Naive thymus-derived CD4-positive, alpha-beta T cell (primary cell): Measurements from ENCODE around the gene TOPAZ1. TPM values are rescaled to one million over a fixed set of nuclear protein-coding genes. Genes with fewer than 3 reads are reported as not detected.
A peak's percentile ranks its signal among the peaks of the same experiment; 100 is the strongest.

Source experiments
- ATAC-seq: fragments of 150-1000 bp; cut with Tn5 transposase; 2 replicates; pipeline ENCODE4 v1.10.0; 2021; ENCODE audit warnings: mild to moderate bottlenecking, moderate library complexity
- CTCF ChIA-PET: fragments of 350-600 bp; sonication (Branson Sonifier 250); formaldehyde crosslinking; loops from one replicate; lab custom pipeline; 2021; ENCODE audit warnings: antibody characterized with exemption; lab: Charles Lee
- POLR2A ChIA-PET: fragments of 350-600 bp; sonication (Branson Sonifier 250); formaldehyde crosslinking; loops from one replicate; lab custom pipeline; 2021; ENCODE audit warnings: antibody characterized with exemption, inconsistent platforms; lab: Charles Lee
- DNase-seq, 9 donors: peaks; one replicate each; pipeline versions ENCODE4 v3.0.0 to v3.0.0-alpha.2; 2020 to 2022; ENCODE audit warnings: mixed read lengths in 1 of 9
- H3K27ac ChIP-seq: one replicate; pipeline ENCODE4 v1.7.0; 2013; ENCODE audit warnings: mild to moderate bottlenecking, low read depth, low read length, moderate library complexity
- H3K27me3 ChIP-seq, 2 donors: one replicate each; pipeline ENCODE4 v1.7.0; 2013; ENCODE audit warnings: low read length in 2 of 2, mild to moderate bottlenecking in 2 of 2, moderate library complexity in 2 of 2; ENCODE audit not compliant: control insufficient read depth in 2 of 2, insufficient read depth in 2 of 2
- H3K36me3 ChIP-seq, 3 experiments: 1 replicate in 2 of 3; 2 replicates in 1 of 3; pipeline ENCODE4 v1.7.0; 2013; ENCODE audit warnings: low read length in 3 of 3, mild to moderate bottlenecking in 3 of 3, moderate library complexity in 1 of 3; ENCODE audit not compliant: insufficient read depth in 3 of 3, control insufficient read depth in 2 of 3
- H3K4me1 ChIP-seq, 2 donors: one replicate each; pipeline ENCODE4 v1.7.0; 2013; ENCODE audit warnings: low read length in 2 of 2, mild to moderate bottlenecking in 2 of 2, moderate library complexity in 1 of 2; ENCODE audit not compliant: control insufficient read depth in 2 of 2, insufficient read depth in 2 of 2
- H3K4me3 ChIP-seq: 2 replicates; pipeline ENCODE4 v1.7.0; 2013; ENCODE audit warnings: mild to moderate bottlenecking, low read length
- H3K9me3 ChIP-seq, 3 experiments: 1 replicate in 2 of 3; 2 replicates in 1 of 3; pipeline ENCODE4 v1.7.0; 2013; ENCODE audit warnings: low read length in 3 of 3; ENCODE audit not compliant: control insufficient read depth in 2 of 3
- H3K27ac Mint-ChIP-seq, 9 donors: one replicate each; pipeline ENCODE4 v1.8.0; 2020 to 2022; ENCODE audit warnings: mixed read lengths in 9 of 9, mild to moderate bottlenecking in 8 of 9, moderate library complexity in 5 of 9, inconsistent platforms in 2 of 9
- H3K27me3 Mint-ChIP-seq, 5 donors: one replicate each; pipeline ENCODE4 v1.8.0; 2021 to 2022; ENCODE audit warnings: mixed read lengths in 5 of 5, mild to moderate bottlenecking in 1 of 5
- H3K36me3 Mint-ChIP-seq, 5 donors: one replicate each; pipeline ENCODE4 v1.8.0; 2020 to 2022; ENCODE audit warnings: mixed read lengths in 5 of 5, mild to moderate bottlenecking in 3 of 5, inconsistent platforms in 1 of 5
- H3K4me1 Mint-ChIP-seq, 7 donors: one replicate each; pipeline ENCODE4 v1.8.0; 2020 to 2022; ENCODE audit warnings: mixed read lengths in 7 of 7, mild to moderate bottlenecking in 3 of 7, inconsistent platforms in 1 of 7
- H3K4me3 Mint-ChIP-seq, 10 donors: one replicate each; pipeline ENCODE4 v1.8.0; 2020 to 2022; ENCODE audit warnings: mild to moderate bottlenecking in 10 of 10, mixed read lengths in 10 of 10, moderate library complexity in 6 of 10, inconsistent platforms in 2 of 10
- H3K9me3 Mint-ChIP-seq, 11 donors: one replicate each; pipeline ENCODE4 v1.8.0; 2020 to 2022; ENCODE audit warnings: mixed read lengths in 11 of 11, mild to moderate bottlenecking in 4 of 11, inconsistent platforms in 1 of 11, moderate library complexity in 1 of 11
- intact Hi-C, 2 donors: fragments of 100-400 bp; cut with micrococcal nuclease; formaldehyde crosslinking; loops; one replicate each; pipeline ENCODE4 v1.15.1; 2023
- polyA plus RNA-seq, 2 donors: library from polyadenylated mRNA; unstranded; fragments of 300-500 nt; fragmentation: Illumina TruSeq; gene quantifications; one replicate each; pipeline ENCODE4 v1.2.3, GENCODE V29; 2021
- total RNA-seq, 6 experiments: library from RNA in 5 of 6; stranded (reverse) in 5 of 6; gene quantifications; 1 replicate in 5 of 6; 2 replicates in 1 of 6; pipeline ENCODE4 v1.2.3 and lab custom pipeline; 2021 to 2026

TOPAZ1 gene
- total and polyA plus RNA-seq, 7 experiments from 2014 or later, result not detected

DNA sequence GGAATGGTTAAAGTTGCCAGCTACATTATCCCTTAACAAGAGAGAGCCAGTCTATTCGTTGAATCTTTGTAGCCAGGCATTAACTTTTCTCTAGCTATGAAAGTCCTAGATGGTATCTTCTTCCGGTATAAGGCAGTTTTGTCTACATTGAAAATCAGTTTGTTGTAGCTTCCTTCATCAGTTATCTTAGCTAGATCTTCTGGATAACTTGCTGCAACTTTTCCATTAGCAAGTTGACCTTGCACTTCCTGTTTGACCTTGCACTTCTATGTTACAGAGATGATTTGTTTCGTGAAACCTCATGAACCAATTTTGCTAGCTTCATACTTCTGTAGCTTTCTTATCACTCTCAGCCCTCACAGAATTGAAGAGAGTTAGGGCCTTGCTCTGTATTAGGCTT, 24.1 kb downstream of the TOPAZ1 start:
- Mint-ChIP-seq H3K36me3 (no peaks in the 10 kb centered on the region), H3K4me3 (no peak overlapping the region), H3K4me1 (peaks cover 0 to 6% (median 0%) of the 10 kb centered on the region in 7 donors), H3K27me3 (peaks cover 3 to 21% (median 16%) of the 10 kb centered on the region in 5 donors), H3K9me3 (no peaks in the 10 kb centered on the region), H3K27ac (peak overlapping the region in 1 of 9 donors; percentile 20)
- Histone ChIP-seq H3K27ac (no peak overlapping the region), H3K27me3 (no peaks in the 10 kb centered on the region), H3K9me3 (no peaks in the 10 kb centered on the region), H3K4me1 (no peaks in the 10 kb centered on the region), H3K36me3 (no peaks in the 10 kb centered on the region), H3K4me3 (no peak overlapping the region)
- CTCF ChIA-PET, result no interaction called here
- DNase-seq (no peak), ATAC-seq (no peak)
- intact Hi-C loops, result no loop called here
- POLR2A ChIA-PET, result no interaction called here

- no peaks in the 10 kb centered on the region for H3K36me3 ChIP-seq
- ATAC-seq (no peak), DNase-seq (no peak)
- Mint-ChIP-seq H3K36me3 (peaks cover 0 to 5% (median 0%) of the 10 kb centered on the region in 5 donors), H3K27me3 (peaks cover 6 to 26% (median 12%) of the 10 kb centered on the region in 5 donors), H3K4me1 (no peaks in the 10 kb centered on the region), H3K4me3 (no peak overlapping the region), H3K27ac (no peak overlapping the region), H3K9me3 (peaks cover 2 to 26% (median 8%) of the 10 kb centered on the region in 11 donors)
- intact Hi-C loops, result no loop called here
- ChIA-PET CTCF (no interaction called here), POLR2A (no interaction called here)
- peaks cover 0 to 3% of the 10 kb centered on the region in 2 donors for H3K27me3 ChIP-seq
- no peak overlapping the region for H3K27ac ChIP-seq
- H3K9me3 ChIP-seq, result no peaks in the 10 kb centered on the region
- H3K4me3 ChIP-seq, result no peak overlapping the region
- H3K4me1 ChIP-seq, result no peaks in the 10 kb centered on the region
These were observed 30.5 kb downstream of the TOPAZ1 start for GRCh38 chr3:44272191-44272590.

- no peak overlapping the region for H3K4me3 ChIP-seq
- peaks cover 0 to 3% of the 10 kb centered on the region in 2 donors for H3K27me3 ChIP-seq
- H3K27ac ChIP-seq, result no peak overlapping the region
- ATAC-seq (no peak), DNase-seq (no peak)
- Mint-ChIP-seq H3K4me3 (no peak overlapping the region), H3K4me1 (no peaks in the 10 kb centered on the region), H3K36me3 (peaks cover 0 to 12% (median 0%) of the 10 kb centered on the region in 5 donors), H3K9me3 (peaks cover 0 to 24% (median 8%) of the 10 kb centered on the region in 11 donors), H3K27ac (no peak overlapping the region), H3K27me3 (peaks cover 14 to 40% (median 29%) of the 10 kb centered on the region in 5 donors)
- ChIA-PET CTCF (no interaction called here), POLR2A (no interaction called here)
- intact Hi-C loops, result no loop called here
- no peaks in the 10 kb centered on the region for H3K4me1 ChIP-seq
- no peaks in the 10 kb centered on the region for H3K36me3 ChIP-seq
- no peaks in the 10 kb centered on the region for H3K9me3 ChIP-seq
These were observed 36.2 kb downstream of the TOPAZ1 start for GRCh38 chr3:44277925-44278324.

GRCh38 chr3:44280077-44280476, 38.4 kb downstream of the TOPAZ1 start:
- no peaks in the 10 kb centered on the region for H3K4me1 ChIP-seq

DNA sequence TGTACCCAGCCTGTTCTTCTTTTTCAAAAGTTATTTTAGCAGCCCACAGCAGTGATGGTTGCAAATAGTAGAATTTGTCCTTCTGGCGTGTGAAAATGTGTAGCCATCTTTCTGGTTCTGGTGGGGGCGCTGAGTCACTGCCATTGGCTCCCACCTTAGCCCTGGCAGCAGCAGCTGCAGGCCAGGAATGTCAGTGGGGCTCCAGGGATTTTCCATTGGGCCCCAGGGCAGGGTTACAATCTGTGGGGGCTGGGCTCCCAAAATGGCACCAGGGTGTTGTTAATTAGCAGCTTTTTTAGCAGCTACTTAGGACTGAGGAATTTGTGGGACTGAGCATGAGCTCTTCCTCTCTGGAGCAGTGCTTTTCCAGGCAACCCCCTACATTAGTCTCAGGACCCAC, 38.9 kb downstream of the TOPAZ1 start:
- Histone ChIP-seq H3K4me3 (no peak overlapping the region), H3K36me3 (no peaks in the 10 kb centered on the region), H3K27ac (no peak overlapping the region), H3K27me3 (no peaks in the 10 kb centered on the region), H3K4me1 (no peaks in the 10 kb centered on the region), H3K9me3 (no peaks in the 10 kb centered on the region)
- no peak overlapping the region for H3K27ac Mint-ChIP-seq
- H3K4me1 Mint-ChIP-seq, result no peaks in the 10 kb centered on the region
- ATAC-seq (no peak), DNase-seq (no peak)
- ChIA-PET CTCF (no interaction called here), POLR2A (no interaction called here)
- peaks cover 14 to 37% (median 29%) of the 10 kb centered on the region in 5 donors for H3K27me3 Mint-ChIP-seq
- peaks cover 0 to 12% (median 0%) of the 10 kb centered on the region in 5 donors for H3K36me3 Mint-ChIP-seq
- H3K4me3 Mint-ChIP-seq, result no peak overlapping the region
- H3K9me3 Mint-ChIP-seq, result peaks cover 0 to 20% (median 6%) of the 10 kb centered on the region in 11 donors
- intact Hi-C loops, result no loop called here

More at GRCh38 chr3:44280077-44280476, 38.4 kb downstream of the TOPAZ1 start:
- Histone ChIP-seq H3K27me3 (no peaks in the 10 kb centered on the region), H3K27ac (no peak overlapping the region), H3K36me3 (no peaks in the 10 kb centered on the region), H3K9me3 (no peaks in the 10 kb centered on the region), H3K4me3 (no peak overlapping the region)
- no peak overlapping the region for H3K27ac Mint-ChIP-seq
- ChIA-PET POLR2A (no interaction called here), CTCF (no interaction called here)
- intact Hi-C loops, result no loop called here
- DNase-seq (no peak), ATAC-seq (no peak)
- no peak overlapping the region for H3K4me3 Mint-ChIP-seq
- peaks cover 0 to 12% (median 0%) of the 10 kb centered on the region in 5 donors for H3K36me3 Mint-ChIP-seq
- peaks cover 0 to 23% (median 8%) of the 10 kb centered on the region in 11 donors for H3K9me3 Mint-ChIP-seq
- no peaks in the 10 kb centered on the region for H3K4me1 Mint-ChIP-seq
- H3K27me3 Mint-ChIP-seq, result peaks cover 14 to 41% (median 29%) of the 10 kb centered on the region in 5 donors

DNA sequence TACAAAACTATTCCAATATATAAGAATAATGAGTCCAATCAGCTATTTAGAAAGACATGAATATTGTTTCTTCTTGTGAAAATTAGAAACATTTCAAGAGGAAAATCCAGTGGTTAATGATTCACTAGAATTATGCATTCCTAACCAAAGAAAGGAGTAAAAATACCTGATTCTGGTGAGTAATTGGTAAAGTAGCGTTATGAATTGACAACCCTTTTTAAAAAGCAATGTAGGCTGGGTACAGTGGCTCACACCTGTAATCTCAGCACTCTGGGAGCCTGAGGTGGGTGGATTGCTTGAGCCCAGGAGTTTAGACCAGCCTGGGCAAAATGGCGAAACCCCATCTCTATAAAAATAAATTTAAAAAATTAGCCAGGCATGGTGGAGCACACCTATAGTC, 43.3 kb downstream of the TOPAZ1 start:
- Histone ChIP-seq H3K4me3 (no peak overlapping the region), H3K36me3 (no peaks in the 10 kb centered on the region), H3K9me3 (no peaks in the 10 kb centered on the region), H3K27me3 (no peaks in the 10 kb centered on the region), H3K4me1 (no peaks in the 10 kb centered on the region), H3K27ac (no peak overlapping the region)
- H3K27me3 Mint-ChIP-seq, result peaks cover 15 to 28% (median 18%) of the 10 kb centered on the region in 5 donors
- H3K4me1 Mint-ChIP-seq, result no peaks in the 10 kb centered on the region
- ATAC-seq (no peak), DNase-seq (no peak)
- H3K27ac Mint-ChIP-seq, result no peak overlapping the region
- intact Hi-C loops, result no loop called here
- POLR2A ChIA-PET, result no interaction called here
- H3K9me3 Mint-ChIP-seq, result no peaks in the 10 kb centered on the region
- CTCF ChIA-PET, result no interaction called here
- H3K36me3 Mint-ChIP-seq, result no peaks in the 10 kb centered on the region
- no peak overlapping the region for H3K4me3 Mint-ChIP-seq

GRCh38 chr3:44289882-44290462, 48.3 kb downstream of the TOPAZ1 start:
- Histone ChIP-seq H3K27ac (no peak overlapping the region), H3K4me1 (no peaks in the 10 kb centered on the region), H3K36me3 (no peaks in the 10 kb centered on the region), H3K27me3 (no peaks in the 10 kb centered on the region), H3K9me3 (no peaks in the 10 kb centered on the region), H3K4me3 (no peak overlapping the region)
- Mint-ChIP-seq H3K4me3 (no peak overlapping the region), H3K27me3 (peaks cover 5 to 34% (median 17%) of the 10 kb centered on the region in 5 donors), H3K4me1 (no peaks in the 10 kb centered on the region), H3K9me3 (no peaks in the 10 kb centered on the region), H3K36me3 (no peaks in the 10 kb centered on the region), H3K27ac (no peak overlapping the region)
- intact Hi-C loops, result no loop called here
- DNase-seq, result no peak
- CTCF ChIA-PET, result no interaction called here
- ATAC-seq, result no peak
- POLR2A ChIA-PET, result no interaction called here
